OCI-LY3 (cell line): ENCODE results near the gene ANKS4B.
A peak's percentile ranks its signal among the peaks of the same experiment; 100 is the strongest.

Source experiments
- H2AFZ ChIP-seq: fragments of 200-600, 300-600 bp; shearing (Covaris generic); 2 replicates; pipeline ENCODE4 v1.6.0; 2014; ENCODE audit warnings: antibody characterized with exemption, low read depth, low read length
- H3K27ac ChIP-seq: fragments of 200-600, 300-600 bp; sonication (generic); 2 replicates; pipeline ENCODE4 v1.5.1; 2014; ENCODE audit warnings: mild to moderate bottlenecking, low read length, moderate library complexity, mixed read lengths
- H3K27me3 ChIP-seq: fragments of 200-600, 300-600 bp; sonication (generic); 2 replicates; pipeline ENCODE4 v1.6.1; 2014; ENCODE audit warnings: low read depth, low read length, mixed read lengths
- H3K36me3 ChIP-seq: fragments of 200-600, 300-600 bp; sonication (generic); replicated peaks from 2 replicates; pipeline ENCODE3; 2014; ENCODE audit warnings: low read depth, low read length, mixed read lengths
- H3K4me1 ChIP-seq: fragments of 300-600, 200-600 bp; sonication (generic); 2 replicates; pipeline ENCODE4 v1.6.1; 2014; ENCODE audit warnings: low read length, mixed read lengths
- H3K4me2 ChIP-seq: fragments of 200-600, 300-600 bp; sonication (generic); 2 replicates; pipeline ENCODE4 v1.6.1; 2014; ENCODE audit warnings: low read length, mixed read lengths
- H3K4me3 ChIP-seq: fragments of 300-600, 200-600 bp; sonication (generic); 2 replicates; pipeline ENCODE4 v1.5.1; 2014; ENCODE audit warnings: antibody characterized with exemption, mild to moderate bottlenecking, low read length, moderate library complexity
- H3K79me2 ChIP-seq: fragments of 300-600, 200-600 bp; shearing (Covaris generic); 2 replicates; pipeline ENCODE4 v1.6.1; 2014; ENCODE audit warnings: mild to moderate bottlenecking, low read length, mixed read lengths
- H3K9ac ChIP-seq: fragments of 300-600, 200-600 bp; shearing (Covaris generic); 2 replicates; pipeline ENCODE4 v1.6.0; 2014; ENCODE audit warnings: mild to moderate bottlenecking, low read length, moderate library complexity
- H3K9me3 ChIP-seq: fragments of 200-600, 300-600 bp; shearing (Covaris generic); 2 replicates; pipeline ENCODE4 v1.6.1; 2014; ENCODE audit warnings: low read length, mixed read lengths; ENCODE audit not compliant: insufficient read depth
- H4K20me1 ChIP-seq: fragments of 200-600, 300-600 bp; sonication (generic); 2 replicates; pipeline ENCODE4 v1.6.1; 2016; ENCODE audit warnings: low read length, mixed read lengths; ENCODE audit not compliant: insufficient read depth
- EZH2phosphoT487 ChIP-seq: fragments of 200-600 bp; shearing (Covaris generic); IDR thresholded peaks from 2 replicates; pipeline ENCODE4 v1.6.1; 2018; ENCODE audit warnings: antibody characterized with exemption, mixed run types, low read depth
- TF ChIP-seq, protein P1 (sequence below): fragments of 200-600, 300-600 bp; sonication (generic); IDR thresholded peaks from 2 replicates; pipeline ENCODE4 v1.5.1; 2014; ENCODE audit warnings: antibody characterized with exemption, low read length, low read depth

Gene ANKS4B

GRCh38 chr16:21253470-21253869, 20.0 kb downstream of the ANKS4B start:
- H4K20me1 ChIP-seq: no peaks in the 10 kb centered on the region
- no peak overlapping the region for H3K4me3 ChIP-seq
- TF ChIP-seq, protein P1, sequence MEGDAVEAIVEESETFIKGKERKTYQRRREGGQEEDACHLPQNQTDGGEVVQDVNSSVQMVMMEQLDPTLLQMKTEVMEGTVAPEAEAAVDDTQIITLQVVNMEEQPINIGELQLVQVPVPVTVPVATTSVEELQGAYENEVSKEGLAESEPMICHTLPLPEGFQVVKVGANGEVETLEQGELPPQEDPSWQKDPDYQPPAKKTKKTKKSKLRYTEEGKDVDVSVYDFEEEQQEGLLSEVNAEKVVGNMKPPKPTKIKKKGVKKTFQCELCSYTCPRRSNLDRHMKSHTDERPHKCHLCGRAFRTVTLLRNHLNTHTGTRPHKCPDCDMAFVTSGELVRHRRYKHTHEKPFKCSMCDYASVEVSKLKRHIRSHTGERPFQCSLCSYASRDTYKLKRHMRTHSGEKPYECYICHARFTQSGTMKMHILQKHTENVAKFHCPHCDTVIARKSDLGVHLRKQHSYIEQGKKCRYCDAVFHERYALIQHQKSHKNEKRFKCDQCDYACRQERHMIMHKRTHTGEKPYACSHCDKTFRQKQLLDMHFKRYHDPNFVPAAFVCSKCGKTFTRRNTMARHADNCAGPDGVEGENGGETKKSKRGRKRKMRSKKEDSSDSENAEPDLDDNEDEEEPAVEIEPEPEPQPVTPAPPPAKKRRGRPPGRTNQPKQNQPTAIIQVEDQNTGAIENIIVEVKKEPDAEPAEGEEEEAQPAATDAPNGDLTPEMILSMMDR: peak; percentile 23
- TF ChIP-seq EZH2phosphoT487: no peak
- peaks cover 6% of the 10 kb centered on the region for H3K4me1 ChIP-seq
- H3K4me2 ChIP-seq: no peak overlapping the region
- no peak overlapping the region for H3K27ac ChIP-seq
- H3K9ac ChIP-seq: no peak overlapping the region
- H3K9me3 ChIP-seq: no peaks in the 10 kb centered on the region
- no peaks in the 10 kb centered on the region for H3K79me2 ChIP-seq
- H2AFZ ChIP-seq: no peak overlapping the region
- peaks cover 36% of the 10 kb centered on the region for H3K27me3 ChIP-seq
- H3K36me3 ChIP-seq: no peaks in the 10 kb centered on the region

GRCh38 chr16:21256636-21257035, 23.1 kb downstream of the ANKS4B start:
- H3K27me3 ChIP-seq: 0 out of 2 replicates have a peak, but pooled peaks cover 12% of the 10 kb centered on the region
- H3K79me2 ChIP-seq: no peaks in the 10 kb centered on the region
- H3K9me3 ChIP-seq: no peaks in the 10 kb centered on the region
- no peak overlapping the region for H3K4me2 ChIP-seq
- H3K36me3 ChIP-seq: no peaks in the 10 kb centered on the region
- no peak overlapping the region for H2AFZ ChIP-seq
- no peak overlapping the region for H3K9ac ChIP-seq
- no peaks in the 10 kb centered on the region for H3K4me1 ChIP-seq
- TF ChIP-seq, protein P1: no peak
- no peak for TF ChIP-seq EZH2phosphoT487
- no peak overlapping the region for H3K27ac ChIP-seq
- no peaks in the 10 kb centered on the region for H4K20me1 ChIP-seq
- no peak overlapping the region for H3K4me3 ChIP-seq

DNA sequence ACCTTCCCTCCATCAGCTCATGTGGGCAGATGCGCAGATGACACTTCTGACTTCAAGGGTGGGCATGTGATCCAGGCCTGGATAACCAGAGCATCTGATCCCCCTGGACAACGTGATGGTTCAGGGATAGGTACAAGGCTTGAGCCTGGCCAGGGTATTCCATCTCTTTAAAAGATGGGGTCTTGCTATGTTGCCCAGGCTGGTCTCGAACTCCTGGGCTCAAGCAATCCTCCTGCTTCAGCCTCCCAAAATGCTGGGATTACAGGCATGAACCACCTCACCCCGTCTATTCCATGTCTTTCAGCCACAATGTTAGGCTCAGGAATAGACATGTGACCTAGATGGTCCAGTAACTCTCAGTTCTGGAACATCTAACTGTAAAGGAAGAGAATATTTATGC, 23.8 kb downstream of the ANKS4B start:
- no peaks in the 10 kb centered on the region for H3K79me2 ChIP-seq
- H3K27me3 ChIP-seq: 0 out of 2 replicates have a peak, but pooled peaks cover 12% of the 10 kb centered on the region
- no peak overlapping the region for H3K27ac ChIP-seq
- H3K4me1 ChIP-seq: no peaks in the 10 kb centered on the region
- H3K9me3 ChIP-seq: no peaks in the 10 kb centered on the region
- TF ChIP-seq EZH2phosphoT487: no peak
- TF ChIP-seq, protein P1: no peak
- no peak overlapping the region for H3K9ac ChIP-seq
- H4K20me1 ChIP-seq: no peaks in the 10 kb centered on the region
- no peak overlapping the region for H3K4me2 ChIP-seq
- H2AFZ ChIP-seq: no peak overlapping the region
- H3K4me3 ChIP-seq: no peak overlapping the region
- no peaks in the 10 kb centered on the region for H3K36me3 ChIP-seq

DNA sequence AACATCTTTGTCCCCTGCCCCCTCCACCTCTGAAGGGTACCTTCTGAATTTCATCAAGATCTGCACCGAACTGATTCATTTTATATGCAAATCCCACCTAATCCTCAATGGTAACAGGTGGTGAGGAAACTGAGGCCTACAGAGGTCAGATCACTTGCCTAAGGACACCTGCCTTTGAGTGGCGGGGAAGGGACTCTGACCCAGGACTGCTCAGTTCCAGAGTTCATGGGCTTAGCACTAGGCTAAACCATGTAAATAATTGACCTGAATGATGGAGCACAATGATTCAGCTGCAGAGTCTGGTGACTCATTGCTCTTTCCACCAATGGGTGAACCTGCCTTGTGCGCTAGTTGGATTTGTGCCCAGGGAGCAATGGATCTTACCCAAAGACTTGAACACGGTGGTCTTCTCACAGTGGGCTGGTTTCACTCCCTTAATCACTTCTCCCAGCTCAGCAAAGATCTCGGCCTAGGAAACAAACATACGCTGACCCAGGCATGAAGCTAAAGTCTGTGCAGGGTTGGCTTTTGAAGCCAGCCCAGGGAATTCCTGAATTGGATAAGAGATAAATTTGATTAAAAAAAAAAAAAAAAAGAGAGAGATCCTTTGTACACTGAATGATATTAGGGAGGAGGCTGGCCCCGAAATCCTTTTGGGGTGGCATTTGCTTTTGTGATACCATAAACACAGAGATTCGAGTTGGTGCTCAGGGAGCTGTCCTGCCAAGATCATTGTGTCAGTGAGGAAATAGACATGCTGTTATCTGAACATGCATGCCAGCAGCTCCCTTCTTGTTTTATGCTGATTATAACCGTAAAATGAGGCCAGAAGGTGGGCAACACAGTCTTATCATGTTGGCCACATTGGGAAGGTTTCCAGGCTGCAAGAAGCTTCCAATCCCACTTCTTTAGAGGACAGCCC, 27.6 kb downstream of the ANKS4B start:
- Histone ChIP-seq H3K9ac (no peak overlapping the region), H3K27me3 (0 out of 2 replicates have a peak, but pooled peaks cover 4% of the 10 kb centered on the region), H3K36me3 (no peaks in the 10 kb centered on the region), H4K20me1 (no peaks in the 10 kb centered on the region), H3K9me3 (no peaks in the 10 kb centered on the region), H2AFZ (no peak overlapping the region), H3K4me2 (no peak overlapping the region), H3K27ac (no peak overlapping the region), H3K4me3 (no peak overlapping the region), H3K4me1 (peaks cover 9% of the 10 kb centered on the region), H3K79me2 (no peaks in the 10 kb centered on the region)
- TF ChIP-seq, protein P1: no peak
- no peak for TF ChIP-seq EZH2phosphoT487
